KOPT-K1 (cell line): ENCODE results near the gene TMEM138.

Experiments used
- H3K27ac ChIP-seq: fragments of 200-600 bp; sonication (generic); 2 replicates; pipeline ENCODE4 v1.5.1; 2016; ENCODE audit warnings: antibody characterized with exemption, mild to moderate bottlenecking, low read depth, low read length; ENCODE audit not compliant: poor library complexity, severe bottlenecking
- H3K36me3 ChIP-seq: fragments of 200-600 bp; sonication (generic); 2 replicates; pipeline ENCODE4 v1.5.1; 2017; ENCODE audit warnings: antibody characterized with exemption, mild to moderate bottlenecking, low read length, moderate library complexity; ENCODE audit not compliant: insufficient read depth
- H3K9me3 ChIP-seq: fragments of 200-600 bp; sonication (generic); 2 replicates; pipeline ENCODE4 v1.5.1; 2017; ENCODE audit warnings: antibody characterized with exemption, low read length, mild to moderate bottlenecking; ENCODE audit not compliant: insufficient read depth, poor library complexity, severe bottlenecking

The TMEM138 gene

GRCh38 chr11:61403658-61404057 is 41.5 kb downstream of the TMEM138 start:
- Histone ChIP-seq H3K9me3 (no peaks in the 10 kb centered on the region), H3K36me3 (peaks cover 79% of the 10 kb centered on the region), H3K27ac (no peak overlapping the region)

GRCh38 chr11:61404103-61404502 is 41.9 kb downstream of the TMEM138 start:
- peaks cover 84% of the 10 kb centered on the region for H3K36me3 ChIP-seq
- no peak overlapping the region for H3K27ac ChIP-seq
- H3K9me3 ChIP-seq, result no peaks in the 10 kb centered on the region

- no peak overlapping the region for H3K27ac ChIP-seq
- H3K9me3 ChIP-seq, result no peaks in the 10 kb centered on the region
- peaks cover 89% of the 10 kb centered on the region for H3K36me3 ChIP-seq
These were observed 42.5 kb downstream of the TMEM138 start for GRCh38 chr11:61404641-61405040.

- Histone ChIP-seq H3K9me3 (no peaks in the 10 kb centered on the region), H3K36me3 (peaks cover 100% of the 10 kb centered on the region), H3K27ac (no peak overlapping the region)
These were observed 43.9 kb downstream of the TMEM138 start for GRCh38 chr11:61406067-61406466.

GRCh38 chr11:61406991-61407728 is 45.0 kb downstream of the TMEM138 start:
- Histone ChIP-seq H3K27ac (no peak overlapping the region), H3K9me3 (no peaks in the 10 kb centered on the region), H3K36me3 (peaks cover 100% of the 10 kb centered on the region)

- Histone ChIP-seq H3K27ac (no peak overlapping the region), H3K36me3 (peaks cover 100% of the 10 kb centered on the region), H3K9me3 (no peaks in the 10 kb centered on the region)
These were observed 49.4 kb downstream of the TMEM138 start for GRCh38 chr11:61411589-61411988.

- no peak overlapping the region for H3K27ac ChIP-seq
- no peaks in the 10 kb centered on the region for H3K9me3 ChIP-seq
- peaks cover 100% of the 10 kb centered on the region for H3K36me3 ChIP-seq
These were observed 51.3 kb downstream of the TMEM138 start for GRCh38 chr11:61413496-61413895.

GRCh38 chr11:61414547-61414946 is 52.4 kb downstream of the TMEM138 start:
- H3K27ac ChIP-seq, result no peak overlapping the region
- H3K36me3 ChIP-seq, result peaks cover 100% of the 10 kb centered on the region
- H3K9me3 ChIP-seq, result no peaks in the 10 kb centered on the region

GRCh38 chr11:61415381-61415780 is 53.2 kb downstream of the TMEM138 start:
- Histone ChIP-seq H3K36me3 (peaks cover 100% of the 10 kb centered on the region), H3K27ac (no peak overlapping the region), H3K9me3 (no peaks in the 10 kb centered on the region)

GRCh38 chr11:61416941-61417340 is 54.8 kb downstream of the TMEM138 start:
- Histone ChIP-seq H3K9me3 (no peaks in the 10 kb centered on the region), H3K36me3 (peaks cover 100% of the 10 kb centered on the region), H3K27ac (no peak overlapping the region)

- no peak overlapping the region for H3K27ac ChIP-seq
- no peaks in the 10 kb centered on the region for H3K9me3 ChIP-seq
- peaks cover 100% of the 10 kb centered on the region for H3K36me3 ChIP-seq
These were observed 55.5 kb downstream of the TMEM138 start for GRCh38 chr11:61417670-61418069.

GRCh38 chr11:61418136-61418535 is 56.0 kb downstream of the TMEM138 start:
- no peaks in the 10 kb centered on the region for H3K9me3 ChIP-seq
- H3K36me3 ChIP-seq, result peaks cover 100% of the 10 kb centered on the region
- no peak overlapping the region for H3K27ac ChIP-seq
